Measurements from ENCODE around the gene SPNS2. TPM values are rescaled to one million over a fixed set of nuclear protein-coding genes. Genes with fewer than 3 reads are reported as not detected.
A peak's percentile ranks its signal among the peaks of the same experiment; 100 is the strongest.

Gene SPNS2
- total RNA-seq, 2 experiments from 2014 or later: 0.15 to 0.60 TPM

GRCh38 chr17:4553669-4554068, 55.0 kb downstream of the SPNS2 start:
- CTCF ChIA-PET: interaction anchor here (1.3 to 4.9 kb wide), 3 partner anchors 13 to 133 kb away, joined by 4 to 42 read pairs (median 8); no protein-coding TSS in a partner anchor

GRCh38 chr17:4554441-4554996, 55.8 kb downstream of the SPNS2 start:
- peaks cover 18% of the 10 kb centered on the region for H3K36me3 Mint-ChIP-seq (ENCODE audit: low read depth)
- peak overlapping the region; percentile 84 for H3K4me3 Mint-ChIP-seq
- H3K9me3 Mint-ChIP-seq: no peaks in the 10 kb centered on the region
- ChIA-PET CTCF (interaction anchor here (0.9 to 4.9 kb wide), 5 partner anchors 9 to 133 kb away, joined by 3 to 42 read pairs (median 4); no protein-coding TSS in a partner anchor), POLR2A (interaction anchor here (0.8 to 3.6 kb wide), 12 partner anchors 8 to 411 kb away, joined by 3 to 22 read pairs (median 3); no protein-coding TSS in a partner anchor)
- no peak for DNase-seq
- H3K27ac Mint-ChIP-seq: peak overlapping the region; percentile 65
- H3K27me3 Mint-ChIP-seq: no peaks in the 10 kb centered on the region
- peaks cover 30% of the 10 kb centered on the region for H3K4me1 Mint-ChIP-seq

More at GRCh38 chr17:4553669-4554068, 55.0 kb downstream of the SPNS2 start:
- no peaks in the 10 kb centered on the region for H3K27me3 Mint-ChIP-seq
- no peak for DNase-seq
- H3K27ac Mint-ChIP-seq: peak overlapping the region; percentile 47
- POLR2A ChIA-PET: interaction anchor here (0.8 to 3.3 kb wide), 4 partner anchors 9 to 410 kb away, joined by 3 to 15 read pairs (median 3); no protein-coding TSS in a partner anchor
- H3K36me3 Mint-ChIP-seq (ENCODE audit: low read depth): peaks cover 20% of the 10 kb centered on the region
- no peaks in the 10 kb centered on the region for H3K9me3 Mint-ChIP-seq
- H3K4me1 Mint-ChIP-seq: peaks cover 30% of the 10 kb centered on the region
- peak overlapping the region; percentile 84 for H3K4me3 Mint-ChIP-seq

GRCh38 chr17:4554997-4555799, 56.5 kb downstream of the SPNS2 start, which contains the start of gene MYBBP1A:
Gene MYBBP1A (minus strand): TSS chr17:4555384. CDS start chr17:4555324, 60 bp downstream.
- ChIA-PET CTCF (interaction anchor here (0.9 to 4.9 kb wide), 4 partner anchors 8 to 134 kb away, joined by 3 to 42 read pairs (median 6); no protein-coding TSS in a partner anchor), POLR2A (interaction anchor here (0.6 to 3.6 kb wide), 13 partner anchors 8 to 412 kb away, joined by 3 to 22 read pairs (median 3); partner anchors contain the start of genes CYB5D2 and ZZEF1)
- DNase-seq: peak; percentile 97
- Mint-ChIP-seq H3K9me3 (no peaks in the 10 kb centered on the region), H3K4me1 (peaks cover 30% of the 10 kb centered on the region), H3K27ac (peak within 1 kb of the TSS; percentile 87), H3K27me3 (no peaks in the 10 kb centered on the region), H3K36me3 (ENCODE audit: low read depth) (peaks cover 15% of the 10 kb centered on the region), H3K4me3 (peak within 1 kb of the TSS; percentile 84)

- ChIA-PET CTCF (interaction anchor here (0.6 to 4.9 kb wide), 4 partner anchors 10 to 292 kb away, joined by 3 to 42 read pairs (median 6); partner anchors contain the start of gene ANKFY1), POLR2A (interaction anchor here (1.0 to 3.6 kb wide), 8 partner anchors 7 to 147 kb away, joined by 3 to 22 read pairs (median 5); no protein-coding TSS in a partner anchor)
- Mint-ChIP-seq H3K9me3 (no peaks in the 10 kb centered on the region), H3K36me3 (ENCODE audit: low read depth) (peaks cover 10% of the 10 kb centered on the region), H3K27me3 (no peaks in the 10 kb centered on the region), H3K4me3 (peak overlapping the region; percentile 84), H3K4me1 (peaks cover 30% of the 10 kb centered on the region), H3K27ac (peak overlapping the region; percentile 87)
- DNase-seq: no peak
Observed at GRCh38 chr17:4555873-4556759, 57.4 kb downstream of the SPNS2 start.

- H3K27me3 Mint-ChIP-seq: no peaks in the 10 kb centered on the region
- no peak for DNase-seq
- peaks cover 7% of the 10 kb centered on the region for H3K36me3 Mint-ChIP-seq (ENCODE audit: low read depth)
- CTCF ChIA-PET: interaction anchor here (0.6 to 4.9 kb wide), 4 partner anchors 9 to 342 kb away, joined by 3 to 42 read pairs (median 4); partner anchors contain the start of gene ANKFY1
- H3K4me3 Mint-ChIP-seq: no peak overlapping the region
- POLR2A ChIA-PET: interaction anchor here (1.4 to 3.6 kb wide), 2 partner anchors 9 to 383 kb away, joined by 4 to 22 read pairs; partner anchors contain the start of genes RNF167 and SLC25A11
- no peaks in the 10 kb centered on the region for H3K9me3 Mint-ChIP-seq
- H3K27ac Mint-ChIP-seq: no peak overlapping the region
- H3K4me1 Mint-ChIP-seq: peaks cover 36% of the 10 kb centered on the region
Observed at GRCh38 chr17:4556996-4557395, 58.3 kb downstream of the SPNS2 start.

- H3K36me3 Mint-ChIP-seq (ENCODE audit: low read depth): peaks cover 3% of the 10 kb centered on the region
- peaks cover 44% of the 10 kb centered on the region for H3K4me1 Mint-ChIP-seq
- no peaks in the 10 kb centered on the region for H3K9me3 Mint-ChIP-seq
- CTCF ChIA-PET: interaction anchor here (4.9 kb wide), 1 partner anchor 9 kb away, joined by 42 read pairs; no protein-coding TSS in a partner anchor
- H3K4me3 Mint-ChIP-seq: no peak overlapping the region
- POLR2A ChIA-PET: interaction anchor here (1.4 to 3.6 kb wide), 2 partner anchors 8 to 382 kb away, joined by 4 to 22 read pairs; partner anchors contain the start of genes RNF167 and SLC25A11
- H3K27me3 Mint-ChIP-seq: no peaks in the 10 kb centered on the region
- no peak overlapping the region for H3K27ac Mint-ChIP-seq
- DNase-seq: no peak
Observed at GRCh38 chr17:4557626-4558346, 59.1 kb downstream of the SPNS2 start.

GRCh38 chr17:4558347-4558971, 59.8 kb downstream of the SPNS2 start:
- no peak overlapping the region for H3K4me3 Mint-ChIP-seq

GRCh38 chr17:4559139-4559791, 60.6 kb downstream of the SPNS2 start:
- no peak for DNase-seq
- peaks cover 49% of the 10 kb centered on the region for H3K4me1 Mint-ChIP-seq
- no peaks in the 10 kb centered on the region for H3K36me3 Mint-ChIP-seq (ENCODE audit: low read depth)
- no peaks in the 10 kb centered on the region for H3K9me3 Mint-ChIP-seq
- POLR2A ChIA-PET: interaction anchor here (1.2 kb wide), 1 partner anchor 416 kb away, joined by 3 read pairs; no protein-coding TSS in a partner anchor
- no peak overlapping the region for H3K4me3 Mint-ChIP-seq
- CTCF ChIA-PET: no interaction called here
- no peak overlapping the region for H3K27ac Mint-ChIP-seq
- no peaks in the 10 kb centered on the region for H3K27me3 Mint-ChIP-seq

More at GRCh38 chr17:4558347-4558971, 59.8 kb downstream of the SPNS2 start:
- Mint-ChIP-seq H3K9me3 (no peaks in the 10 kb centered on the region), H3K27me3 (no peaks in the 10 kb centered on the region), H3K27ac (no peak overlapping the region), H3K36me3 (ENCODE audit: low read depth) (peaks cover 3% of the 10 kb centered on the region), H3K4me1 (peaks cover 51% of the 10 kb centered on the region)
- DNase-seq: no peak
- ChIA-PET CTCF (no interaction called here), POLR2A (no interaction called here)

GRCh38 chr17:4559966-4560365, 61.3 kb downstream of the SPNS2 start:
- peaks cover 43% of the 10 kb centered on the region for H3K4me1 Mint-ChIP-seq
- no peak overlapping the region for H3K4me3 Mint-ChIP-seq
- H3K27me3 Mint-ChIP-seq: no peaks in the 10 kb centered on the region
- H3K36me3 Mint-ChIP-seq (ENCODE audit: low read depth): no peaks in the 10 kb centered on the region
- no peaks in the 10 kb centered on the region for H3K9me3 Mint-ChIP-seq
- CTCF ChIA-PET: no interaction called here
- POLR2A ChIA-PET: interaction anchor here (1.2 kb wide), 1 partner anchor 416 kb away, joined by 3 read pairs; no protein-coding TSS in a partner anchor
- H3K27ac Mint-ChIP-seq: no peak overlapping the region
- DNase-seq: no peak

GRCh38 chr17:4560421-4560820, 61.7 kb downstream of the SPNS2 start, which contains the start of gene GGT6:
Gene GGT6 (minus strand): TSS chr17:4560577. CDS start chr17:4560521, 56 bp downstream.
- Mint-ChIP-seq H3K27me3 (no peaks in the 10 kb centered on the region), H3K27ac (no peak within 1 kb of the TSS), H3K4me1 (peaks cover 40% of the 10 kb centered on the region), H3K36me3 (ENCODE audit: low read depth) (no peaks in the 10 kb centered on the region), H3K4me3 (no peak within 1 kb of the TSS), H3K9me3 (no peaks in the 10 kb centered on the region)
- POLR2A ChIA-PET: interaction anchor here (1.2 kb wide), 1 partner anchor 417 kb away, joined by 3 read pairs; no protein-coding TSS in a partner anchor
- DNase-seq: no peak
- CTCF ChIA-PET: no interaction called here

GRCh38 chr17:4560837-4561256, 62.2 kb downstream of the SPNS2 start:
- CTCF ChIA-PET: no interaction called here

More at GRCh38 chr17:4560837-4561256, 62.2 kb downstream of the SPNS2 start:
- Mint-ChIP-seq H3K4me1 (peaks cover 40% of the 10 kb centered on the region), H3K27me3 (no peaks in the 10 kb centered on the region), H3K27ac (no peak overlapping the region), H3K4me3 (no peak overlapping the region), H3K36me3 (ENCODE audit: low read depth) (no peaks in the 10 kb centered on the region), H3K9me3 (no peaks in the 10 kb centered on the region)
- no peak for DNase-seq
- POLR2A ChIA-PET: no interaction called here
